ENCODE results near the gene PTPRN2.

PTPRN2 gene

DNA sequence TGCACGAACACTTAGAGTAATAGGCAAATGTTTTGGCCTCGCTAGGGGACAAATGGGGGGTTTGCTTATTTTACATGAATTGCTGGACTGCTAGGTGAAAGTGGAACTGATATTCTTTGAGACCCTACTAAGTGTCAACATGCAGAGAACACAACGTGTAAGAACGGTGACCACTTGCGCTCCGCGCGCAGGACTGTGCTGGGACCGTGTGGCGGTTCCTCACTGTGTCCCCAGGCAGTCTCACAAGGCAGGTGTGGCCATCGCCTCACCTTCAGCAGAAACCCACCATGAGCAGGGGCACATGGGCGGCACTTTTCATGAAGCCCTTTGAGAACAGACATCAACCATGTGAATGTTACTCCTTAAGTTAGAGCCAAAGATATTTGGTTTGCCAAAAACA is 27.2 kb downstream of the PTPRN2 start:
- Histone ChIP-seq H3K9ac (ENCODE audit: low read length) (no peak overlapping the region), H3K27ac (ENCODE audit: low read depth, low read length) (no peak overlapping the region), H3K9me3 (ENCODE audit: low read length) (no peaks in the 10 kb centered on the region), H3K4me3 (ENCODE audit: low read depth in 1 of 2, low read length in 2 of 2) (no peak overlapping the region), H3K36me3 (ENCODE audit: insufficient read depth, low read length) (no peaks in the 10 kb centered on the region), H3K4me1 (ENCODE audit: insufficient read depth, low read length) (no peaks in the 10 kb centered on the region), H3K27me3 (ENCODE audit: control insufficient read depth in 1 of 2, insufficient read depth in 2 of 2, low read length in 2 of 2) (no peaks in the 10 kb centered on the region)

DNA sequence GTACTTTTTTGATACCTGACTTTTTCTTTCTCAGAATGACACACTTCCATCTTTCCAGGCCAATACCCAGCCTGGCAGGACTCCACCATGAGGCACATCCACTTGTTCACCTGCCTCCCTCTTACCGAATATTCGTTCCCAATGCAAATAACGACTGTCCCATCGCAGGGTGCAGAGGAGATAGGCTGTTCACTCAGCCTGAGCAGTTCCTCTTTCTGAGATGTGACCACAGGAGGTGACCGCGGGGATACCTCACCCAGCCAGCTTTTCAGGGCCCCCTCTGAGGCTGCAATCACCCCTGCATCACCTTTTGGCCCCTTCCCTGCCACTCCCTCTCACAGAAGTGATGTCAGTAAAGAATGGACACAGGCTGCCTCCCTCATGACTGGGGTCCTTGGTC is 28.3 kb downstream of the PTPRN2 start:
- Histone ChIP-seq H3K27ac (ENCODE audit: low read depth, low read length) (no peak overlapping the region), H3K27me3 (ENCODE audit: control insufficient read depth in 1 of 2, insufficient read depth in 2 of 2, low read length in 2 of 2) (no peaks in the 10 kb centered on the region)

DNA sequence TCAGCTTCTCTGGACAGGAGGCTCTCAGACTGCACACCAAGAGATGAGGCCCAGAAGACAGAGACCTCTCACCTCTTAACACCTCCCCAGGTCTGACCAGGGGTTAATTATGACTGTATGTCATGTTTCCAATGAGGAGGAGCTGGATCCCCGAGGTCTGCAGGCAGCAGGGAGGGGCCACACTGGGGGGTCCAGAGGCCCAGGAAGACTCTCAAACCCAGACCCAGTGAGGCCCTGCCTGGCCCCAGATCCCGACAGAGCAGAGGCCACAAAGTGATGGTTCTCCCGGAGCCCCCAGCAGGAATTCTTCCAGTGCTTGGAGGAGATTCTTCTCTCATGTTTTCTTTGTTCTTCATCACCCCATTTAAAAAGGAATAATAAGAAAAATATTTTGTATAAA is 28.8 kb downstream of the PTPRN2 start:
- no peaks in the 10 kb centered on the region for H3K27me3 ChIP-seq (ENCODE audit: control insufficient read depth in 1 of 2, insufficient read depth in 2 of 2, low read length in 2 of 2)
- H3K4me1 ChIP-seq (ENCODE audit: insufficient read depth, low read length), result no peaks in the 10 kb centered on the region
- H3K9ac ChIP-seq (ENCODE audit: low read length), result no peak overlapping the region
- H3K36me3 ChIP-seq (ENCODE audit: insufficient read depth, low read length), result no peaks in the 10 kb centered on the region
- no peak overlapping the region for H3K4me3 ChIP-seq (ENCODE audit: low read depth in 1 of 2, low read length in 2 of 2)
- no peak overlapping the region for H3K27ac ChIP-seq (ENCODE audit: low read depth, low read length)
- H3K9me3 ChIP-seq (ENCODE audit: low read length), result no peaks in the 10 kb centered on the region

More for the DNA sequence above, 28.3 kb downstream of the PTPRN2 start:
- no peak overlapping the region for H3K4me3 ChIP-seq (ENCODE audit: low read depth in 1 of 2, low read length in 2 of 2)
- H3K9ac ChIP-seq (ENCODE audit: low read length), result no peak overlapping the region
- H3K4me1 ChIP-seq (ENCODE audit: insufficient read depth, low read length), result no peaks in the 10 kb centered on the region
- H3K9me3 ChIP-seq (ENCODE audit: low read length), result no peaks in the 10 kb centered on the region
- no peaks in the 10 kb centered on the region for H3K36me3 ChIP-seq (ENCODE audit: insufficient read depth, low read length)

DNA sequence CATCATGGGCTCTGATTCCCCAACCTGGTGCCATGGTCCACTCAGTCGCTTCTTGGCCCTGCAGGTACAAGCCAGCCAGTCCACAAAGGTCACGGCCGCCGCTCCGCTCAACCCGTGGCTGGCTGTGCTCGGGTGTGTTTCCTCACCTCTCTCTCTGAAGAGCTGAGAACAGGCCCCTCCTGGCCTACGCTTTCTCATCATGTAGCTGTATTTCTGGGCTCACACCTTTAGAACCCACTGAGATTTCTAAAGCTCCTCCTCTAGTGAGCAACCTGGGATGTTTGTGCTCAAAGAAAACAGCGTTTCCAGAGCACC is 30.2 kb downstream of the PTPRN2 start:
- H3K9ac ChIP-seq (ENCODE audit: low read length), result no peak overlapping the region
- H3K27me3 ChIP-seq (ENCODE audit: control insufficient read depth in 1 of 2, insufficient read depth in 2 of 2, low read length in 2 of 2), result no peaks in the 10 kb centered on the region
- no peak overlapping the region for H3K27ac ChIP-seq (ENCODE audit: low read depth, low read length)
- H3K4me3 ChIP-seq (ENCODE audit: low read depth in 1 of 2, low read length in 2 of 2), result no peak overlapping the region
- no peaks in the 10 kb centered on the region for H3K36me3 ChIP-seq (ENCODE audit: insufficient read depth, low read length)
- H3K4me1 ChIP-seq (ENCODE audit: insufficient read depth, low read length), result no peaks in the 10 kb centered on the region
- H3K9me3 ChIP-seq (ENCODE audit: low read length), result no peaks in the 10 kb centered on the region

DNA sequence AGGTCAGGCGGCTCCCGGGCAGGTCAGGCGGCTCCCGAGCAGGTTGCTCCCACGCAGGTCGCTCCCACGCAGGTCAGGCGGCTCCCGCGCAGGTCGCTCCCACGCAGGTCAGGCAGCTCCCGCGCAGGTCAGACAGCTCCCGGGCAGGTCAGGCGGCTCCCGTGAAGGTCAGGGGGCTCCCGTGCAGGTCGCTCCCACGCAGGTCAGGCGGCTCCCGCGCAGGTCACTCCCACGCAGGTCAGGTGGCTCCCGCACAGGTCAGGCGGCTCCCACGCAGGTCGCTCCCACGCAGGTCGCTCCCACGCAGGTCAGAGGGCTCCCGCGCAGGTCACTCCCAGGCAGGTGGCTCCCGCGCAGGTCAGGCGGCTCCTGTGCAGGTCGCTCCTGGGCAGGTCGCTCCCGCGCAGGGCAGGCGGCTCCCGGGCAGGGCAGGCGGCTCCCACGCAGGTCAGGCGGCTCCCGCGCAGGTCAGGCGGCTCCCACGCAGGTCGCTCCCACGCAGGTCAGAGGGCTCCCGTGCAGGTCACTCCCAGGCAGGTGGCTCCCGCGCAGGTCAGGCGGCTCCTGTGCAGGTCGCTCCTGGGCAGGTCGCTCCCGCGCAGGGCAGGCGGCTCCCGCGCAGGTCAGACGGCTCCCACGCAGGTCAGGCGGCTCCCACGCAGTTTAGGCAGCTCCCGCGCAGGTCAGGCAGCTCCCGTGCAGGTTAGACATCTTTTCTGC is 30.7 kb downstream of the PTPRN2 start:
- Histone ChIP-seq H3K27me3 (ENCODE audit: control insufficient read depth in 1 of 2, insufficient read depth in 2 of 2, low read length in 2 of 2) (no peaks in the 10 kb centered on the region), H3K4me1 (ENCODE audit: insufficient read depth, low read length) (no peaks in the 10 kb centered on the region), H3K4me3 (ENCODE audit: low read depth in 1 of 2, low read length in 2 of 2) (no peak overlapping the region), H3K9ac (ENCODE audit: low read length) (no peak overlapping the region), H3K36me3 (ENCODE audit: insufficient read depth, low read length) (no peaks in the 10 kb centered on the region), H3K9me3 (ENCODE audit: low read length) (no peaks in the 10 kb centered on the region), H3K27ac (ENCODE audit: low read depth, low read length) (no peak overlapping the region)

DNA sequence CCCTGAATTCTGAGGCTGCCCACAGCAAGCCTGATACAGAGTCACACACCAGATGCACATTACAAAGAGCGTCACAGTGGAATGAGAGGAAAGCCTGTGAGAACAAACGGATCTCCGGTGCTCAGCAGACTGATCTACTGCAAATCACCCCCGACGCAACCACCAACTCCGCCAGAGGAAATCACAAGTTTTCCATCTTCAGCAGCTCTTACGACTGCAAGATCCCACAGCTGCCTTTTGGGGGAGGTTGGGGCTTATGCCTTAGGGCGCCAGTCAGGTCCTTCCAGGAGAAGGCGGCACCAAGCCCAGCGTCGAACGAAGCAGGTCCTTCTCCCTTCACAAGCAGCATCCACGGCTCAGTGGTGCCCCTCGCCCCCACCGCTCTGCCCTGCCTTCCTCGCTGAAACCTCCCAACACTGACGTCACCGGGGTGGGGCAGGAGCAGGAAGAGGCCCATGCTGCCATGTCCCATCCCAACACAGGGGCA is 32.5 kb downstream of the PTPRN2 start:
- no peaks in the 10 kb centered on the region for H3K9me3 ChIP-seq (ENCODE audit: low read length)
- no peaks in the 10 kb centered on the region for H3K27me3 ChIP-seq (ENCODE audit: control insufficient read depth in 1 of 2, insufficient read depth in 2 of 2, low read length in 2 of 2)
- H3K4me1 ChIP-seq (ENCODE audit: insufficient read depth, low read length), result no peaks in the 10 kb centered on the region
- H3K9ac ChIP-seq (ENCODE audit: low read length), result no peak overlapping the region
- H3K4me3 ChIP-seq (ENCODE audit: low read depth in 1 of 2, low read length in 2 of 2), result no peak overlapping the region
- no peaks in the 10 kb centered on the region for H3K36me3 ChIP-seq (ENCODE audit: insufficient read depth, low read length)
- no peak overlapping the region for H3K27ac ChIP-seq (ENCODE audit: low read depth, low read length)

DNA sequence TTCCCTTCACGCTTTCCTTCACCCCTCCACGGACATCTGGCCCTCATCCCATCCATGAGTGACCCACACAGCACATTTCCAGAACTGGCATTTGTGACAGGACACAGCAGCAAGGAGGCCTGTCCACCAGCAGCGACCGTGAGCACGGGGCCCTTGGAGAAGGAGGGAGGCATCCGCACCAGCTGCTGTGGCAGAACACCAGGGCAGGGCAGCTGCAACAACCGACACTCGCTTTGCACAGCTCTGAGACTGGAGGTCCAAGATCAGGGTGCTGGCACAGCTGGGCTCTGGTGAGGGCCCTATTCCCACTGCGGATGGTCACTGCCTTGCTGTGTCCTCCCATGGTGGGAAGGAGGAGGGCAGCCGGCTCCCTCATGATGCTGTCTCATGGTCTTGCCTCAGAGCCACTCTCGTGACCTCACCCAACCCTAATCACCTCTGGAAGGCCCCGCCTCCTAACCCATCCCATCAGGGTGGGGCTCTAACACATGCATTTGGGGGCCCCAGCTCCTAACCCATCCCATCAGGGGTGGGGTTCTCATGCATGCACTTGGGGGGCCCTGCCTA is 36.7 kb downstream of the PTPRN2 start:
- Histone ChIP-seq H3K27ac (ENCODE audit: low read depth, low read length) (no peak overlapping the region), H3K4me3 (ENCODE audit: low read depth in 1 of 2, low read length in 2 of 2) (no peak overlapping the region), H3K27me3 (ENCODE audit: control insufficient read depth in 1 of 2, insufficient read depth in 2 of 2, low read length in 2 of 2) (no peaks in the 10 kb centered on the region), H3K9me3 (ENCODE audit: low read length) (no peaks in the 10 kb centered on the region), H3K9ac (ENCODE audit: low read length) (no peak overlapping the region), H3K4me1 (ENCODE audit: insufficient read depth, low read length) (peaks cover 5% of the 10 kb centered on the region), H3K36me3 (ENCODE audit: insufficient read depth, low read length) (no peaks in the 10 kb centered on the region)

DNA sequence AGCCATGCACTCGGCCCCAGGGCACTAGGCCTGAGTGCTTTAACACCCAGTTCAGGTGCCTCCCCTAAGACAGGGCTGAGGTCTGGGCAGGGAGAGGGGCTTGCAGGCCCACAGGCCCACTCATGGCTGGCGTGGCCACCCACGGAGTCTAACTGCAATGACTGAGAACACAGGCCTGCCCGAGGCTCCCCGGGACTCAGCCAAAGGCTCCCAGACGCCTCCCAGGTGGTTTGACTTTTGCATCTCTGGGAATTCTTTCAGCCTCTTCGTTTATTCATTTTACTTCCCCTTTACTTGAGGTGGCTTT is 37.3 kb downstream of the PTPRN2 start:
- no peaks in the 10 kb centered on the region for H3K27me3 ChIP-seq (ENCODE audit: control insufficient read depth in 1 of 2, insufficient read depth in 2 of 2, low read length in 2 of 2)
- H3K4me3 ChIP-seq (ENCODE audit: low read depth in 1 of 2, low read length in 2 of 2), result no peak overlapping the region
- no peaks in the 10 kb centered on the region for H3K9me3 ChIP-seq (ENCODE audit: low read length)
- H3K9ac ChIP-seq (ENCODE audit: low read length), result no peak overlapping the region
- H3K4me1 ChIP-seq (ENCODE audit: insufficient read depth, low read length), result peaks cover 5% of the 10 kb centered on the region
- no peaks in the 10 kb centered on the region for H3K36me3 ChIP-seq (ENCODE audit: insufficient read depth, low read length)
- H3K27ac ChIP-seq (ENCODE audit: low read depth, low read length), result no peak overlapping the region

DNA sequence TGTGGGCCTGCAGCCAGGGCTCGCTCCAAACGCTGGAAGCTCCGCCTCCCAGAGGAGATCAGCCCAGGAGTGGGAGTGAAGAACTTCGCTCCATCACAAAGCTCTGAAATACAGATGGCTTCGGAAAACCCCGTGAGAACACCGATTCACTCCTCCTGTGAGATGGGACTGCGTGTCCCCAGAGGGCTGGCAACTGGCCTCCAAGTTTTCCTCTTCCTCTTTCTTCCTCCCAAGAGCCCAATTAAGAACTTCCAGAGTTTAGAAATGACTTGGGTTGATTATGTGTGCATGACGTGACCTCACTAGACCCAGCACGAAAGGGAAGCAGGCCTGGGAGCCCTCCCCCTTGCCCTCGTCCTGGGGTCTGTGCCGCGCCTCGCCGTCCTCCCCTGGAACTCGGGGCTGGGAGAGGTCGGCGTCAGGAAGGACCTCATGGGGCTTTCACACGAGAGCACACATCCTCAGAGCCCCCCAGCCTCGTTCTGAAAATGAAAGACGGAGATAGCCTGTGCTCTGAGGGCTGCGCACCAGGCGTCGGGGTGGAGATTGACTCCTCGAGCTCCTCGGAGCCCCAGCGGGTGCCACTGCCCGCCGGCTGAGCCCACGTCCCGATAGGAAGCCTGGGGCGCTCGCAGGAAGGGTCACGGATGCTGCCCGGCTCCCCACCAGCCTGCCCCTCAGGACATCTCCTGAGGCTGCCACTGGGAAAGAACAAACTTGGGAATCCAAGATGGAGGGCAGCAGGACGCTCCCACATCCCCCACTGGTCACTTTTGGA is 37.8 kb downstream of the PTPRN2 start:
- H3K36me3 ChIP-seq (ENCODE audit: insufficient read depth, low read length), result no peaks in the 10 kb centered on the region
- H3K4me3 ChIP-seq (ENCODE audit: low read depth in 1 of 2, low read length in 2 of 2), result no peak overlapping the region
- no peaks in the 10 kb centered on the region for H3K27me3 ChIP-seq (ENCODE audit: control insufficient read depth in 1 of 2, insufficient read depth in 2 of 2, low read length in 2 of 2)
- no peak overlapping the region for H3K9ac ChIP-seq (ENCODE audit: low read length)
- no peaks in the 10 kb centered on the region for H3K9me3 ChIP-seq (ENCODE audit: low read length)
- H3K27ac ChIP-seq (ENCODE audit: low read depth, low read length), result no peak overlapping the region
- H3K4me1 ChIP-seq (ENCODE audit: insufficient read depth, low read length), result peaks cover 5% of the 10 kb centered on the region

DNA sequence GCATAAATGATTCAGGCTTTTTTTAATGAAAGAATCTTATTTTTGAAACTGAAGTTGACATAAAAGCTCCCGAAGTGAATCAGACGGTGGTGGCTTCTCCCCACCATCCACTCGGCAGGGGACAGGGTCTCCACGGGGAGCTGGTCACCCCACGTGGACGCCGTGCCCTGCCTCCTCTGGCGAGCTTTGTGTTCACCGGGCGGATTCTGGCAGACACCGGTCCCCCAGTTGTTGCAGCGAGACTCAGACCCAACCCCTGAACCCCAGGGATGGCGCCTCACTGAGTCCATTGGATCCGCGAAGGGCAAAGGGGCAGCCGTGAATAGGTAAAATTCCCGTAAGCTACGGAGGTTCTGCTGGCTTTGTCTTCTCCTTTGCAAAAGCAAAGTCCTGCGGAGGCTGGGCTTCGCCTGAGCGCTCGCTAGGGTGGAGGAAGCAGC is 38.4 kb downstream of the PTPRN2 start:
- H3K4me3 ChIP-seq (ENCODE audit: low read depth in 1 of 2, low read length in 2 of 2), result peak overlapping the region in 1 of 2 donors; percentile 21
- H3K36me3 ChIP-seq (ENCODE audit: insufficient read depth, low read length), result no peaks in the 10 kb centered on the region
- peaks cover 5% of the 10 kb centered on the region for H3K4me1 ChIP-seq (ENCODE audit: insufficient read depth, low read length)
- no peak overlapping the region for H3K27ac ChIP-seq (ENCODE audit: low read depth, low read length)
- no peaks in the 10 kb centered on the region for H3K27me3 ChIP-seq (ENCODE audit: control insufficient read depth in 1 of 2, insufficient read depth in 2 of 2, low read length in 2 of 2)
- no peaks in the 10 kb centered on the region for H3K9me3 ChIP-seq (ENCODE audit: low read length)
- no peak overlapping the region for H3K9ac ChIP-seq (ENCODE audit: low read length)

DNA sequence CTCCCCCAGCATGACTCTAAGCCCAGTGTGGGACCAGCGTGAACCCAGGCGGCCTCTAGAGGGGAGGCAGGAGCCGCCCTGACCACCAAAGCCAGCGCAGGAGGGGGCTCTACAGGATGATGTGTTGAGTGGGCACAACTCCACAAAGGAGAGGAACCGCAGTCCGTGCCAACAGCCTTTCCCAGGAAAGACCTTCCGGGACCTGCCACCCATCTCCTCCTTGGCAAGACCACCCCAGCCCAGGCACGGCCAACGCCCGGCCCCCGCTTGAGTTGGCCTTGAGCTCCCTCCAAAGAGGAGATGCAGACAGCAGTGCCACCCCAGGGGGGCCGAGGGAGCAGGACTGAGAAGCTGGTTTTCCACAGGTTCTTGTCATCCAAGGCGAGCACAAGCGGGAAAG is 38.9 kb downstream of the PTPRN2 start:
- no peaks in the 10 kb centered on the region for H3K27me3 ChIP-seq (ENCODE audit: control insufficient read depth in 1 of 2, insufficient read depth in 2 of 2, low read length in 2 of 2)
- H3K36me3 ChIP-seq (ENCODE audit: insufficient read depth, low read length), result no peaks in the 10 kb centered on the region
- H3K27ac ChIP-seq (ENCODE audit: low read depth, low read length), result no peak overlapping the region
- peaks cover 5% of the 10 kb centered on the region for H3K4me1 ChIP-seq (ENCODE audit: insufficient read depth, low read length)
- no peaks in the 10 kb centered on the region for H3K9me3 ChIP-seq (ENCODE audit: low read length)
- no peak overlapping the region for H3K9ac ChIP-seq (ENCODE audit: low read length)
- no peak overlapping the region for H3K4me3 ChIP-seq (ENCODE audit: low read depth in 1 of 2, low read length in 2 of 2)

Measured in muscle layer of colon (tissue), 2 donors.